Stimulated activated naive CD4-positive, alpha-beta T cell (primary cell): ENCODE measurements around the gene REC114.
"Not testable (repeated sequence)": the region's sequence is repeated elsewhere in the genome, so short reads cannot be mapped to it uniquely, and the experiment has no call there.

Source experiments
- DNase-seq, 6 experiments: peaks; one replicate each; lab custom pipeline; 2025; lab: John Stamatoyannopoulos, UW

REC114 gene

DNA sequence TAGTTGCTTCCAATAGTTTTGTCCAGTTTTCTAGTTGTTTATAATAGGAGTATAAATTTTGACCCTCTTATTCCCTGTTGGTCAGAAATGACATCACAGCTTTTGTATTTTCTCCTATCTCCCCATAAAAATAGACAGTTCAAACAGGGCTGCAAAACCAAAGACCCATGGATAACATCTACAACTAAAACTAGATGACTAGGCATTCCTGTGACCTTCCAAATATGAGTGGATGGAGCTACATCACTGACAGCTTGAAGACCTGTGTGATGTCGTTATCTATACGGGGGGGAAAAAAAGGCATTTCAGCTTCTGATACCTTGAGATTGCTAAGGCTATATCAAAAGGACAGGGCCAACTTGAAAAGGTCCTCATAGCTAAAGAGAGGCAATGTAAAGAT lies 84.6 kb downstream of the REC114 start:
- DNase-seq, result no peak

DNA sequence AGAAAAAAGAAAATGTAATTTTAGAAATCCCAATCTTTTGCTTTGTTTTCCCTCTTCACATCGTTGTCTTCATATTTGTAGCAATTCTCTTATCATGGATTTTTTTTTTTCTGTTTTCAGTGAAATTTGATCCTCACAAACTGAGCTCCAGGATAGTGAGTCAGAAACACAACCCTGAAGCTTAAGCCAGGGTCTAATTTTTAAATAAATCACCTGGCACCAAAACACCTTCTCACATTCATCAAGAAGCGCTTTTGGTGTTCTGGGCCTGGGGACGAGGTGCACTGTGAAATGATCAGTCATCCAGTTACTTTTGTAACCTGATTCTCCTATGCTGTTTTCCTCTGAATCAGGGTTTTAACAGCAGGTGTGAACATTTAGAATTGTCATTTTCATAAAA lies 87.7 kb downstream of the REC114 start:
- no peak for DNase-seq

DNA sequence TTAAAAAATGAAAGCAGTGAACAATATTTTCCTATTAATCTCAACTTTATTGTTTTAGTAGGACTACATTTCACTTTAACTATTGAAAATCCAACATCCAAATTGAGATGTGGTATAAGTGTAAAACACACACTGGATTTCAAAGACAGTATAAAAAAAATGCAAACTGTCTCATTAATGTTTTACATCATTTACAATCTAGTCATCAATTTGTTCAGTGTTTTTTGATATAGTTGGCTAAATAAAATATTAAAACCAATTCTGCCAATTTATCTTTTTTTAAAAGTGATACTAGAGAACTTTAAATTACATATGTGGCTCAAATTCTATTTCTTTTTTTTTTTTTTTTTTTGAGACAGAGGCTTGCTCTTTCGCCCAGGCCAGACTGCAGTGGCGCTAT lies 95.2 kb downstream of the REC114 start:
- no peak for DNase-seq

GRCh38 chr15:73538563-73539211 lies 95.7 kb downstream of the REC114 start:
- DNase-seq, result no peak

DNA sequence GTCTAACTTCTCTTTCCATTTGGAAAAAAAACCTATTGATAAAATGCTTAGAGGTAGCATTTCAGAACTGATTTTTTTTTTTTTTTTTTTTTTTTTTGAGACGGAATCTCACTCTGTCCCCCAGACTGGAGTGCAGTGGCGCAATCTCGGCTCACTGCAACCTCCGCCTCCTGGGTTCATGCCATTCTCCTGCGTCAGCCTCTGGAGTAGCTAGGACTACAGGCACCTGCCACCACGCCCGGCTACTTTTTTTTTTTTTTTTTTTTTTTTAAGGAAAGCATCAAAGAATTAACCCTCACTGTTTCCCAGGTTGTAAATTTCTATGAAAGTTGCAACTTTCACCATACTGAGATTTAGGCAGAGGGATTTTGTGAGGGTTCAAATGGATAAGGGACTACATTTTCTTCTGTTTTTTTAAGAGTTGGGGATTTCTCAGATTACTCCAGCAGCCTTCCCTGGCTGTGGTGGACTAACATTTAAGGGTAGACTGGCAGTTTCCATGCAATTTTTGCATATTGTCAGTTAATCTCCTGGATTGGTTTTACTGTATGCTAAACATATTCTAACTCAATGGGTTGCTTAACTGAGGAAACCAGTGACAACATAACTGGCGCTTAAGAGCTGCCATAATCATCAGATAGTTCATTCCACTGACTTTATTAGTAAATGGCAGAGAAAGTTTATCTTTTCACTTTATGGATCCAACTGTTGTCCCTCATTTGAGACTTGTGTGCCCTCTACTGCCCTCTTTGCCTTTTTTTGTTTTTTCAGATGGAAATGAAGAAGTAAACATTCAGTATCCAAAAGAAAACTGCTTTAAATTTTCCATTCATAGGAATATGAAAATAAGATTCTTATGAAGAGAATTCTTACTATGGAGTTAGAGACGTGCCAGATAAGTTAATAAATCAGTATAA lies 96.5 kb downstream of the REC114 start:
- no peak for DNase-seq

DNA sequence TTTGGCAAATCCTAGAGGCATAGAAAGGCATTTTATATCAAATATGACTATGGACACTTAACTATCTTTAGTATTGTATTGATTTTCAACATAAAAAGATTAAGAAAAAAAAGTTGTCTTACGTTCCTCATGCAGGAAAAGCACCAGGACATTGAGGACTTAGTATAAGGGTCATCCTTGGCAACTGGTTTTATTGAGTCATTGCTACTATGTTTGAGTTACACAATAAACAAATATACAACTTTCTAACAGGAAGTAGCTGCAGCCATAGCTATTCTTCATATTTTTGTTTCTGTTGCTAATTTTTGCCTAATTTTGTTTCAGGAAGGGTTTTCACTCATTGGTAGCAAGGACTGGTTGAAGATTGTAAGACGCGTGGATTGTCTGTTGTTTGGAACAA lies 97.2 kb downstream of the REC114 start:
- no peak for DNase-seq

DNA sequence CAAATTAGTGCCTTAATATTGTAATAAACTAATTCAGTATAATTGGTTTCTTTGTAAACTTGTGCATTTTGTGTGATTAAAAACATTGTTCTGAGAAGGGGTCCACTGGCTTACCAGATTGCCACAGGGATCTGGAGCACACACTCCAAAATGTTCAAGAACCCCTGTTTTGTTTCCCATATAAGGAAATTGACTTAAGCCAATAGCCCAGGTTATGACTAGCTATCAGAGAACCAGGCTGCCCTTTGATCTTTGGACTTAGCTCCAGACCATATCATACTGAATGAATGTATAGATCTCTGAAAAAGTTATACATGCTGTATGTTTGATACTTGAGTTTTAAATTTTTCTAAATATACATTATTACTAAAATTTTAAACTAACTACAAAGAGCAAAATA lies 98.5 kb downstream of the REC114 start:
- no peak for DNase-seq

DNA sequence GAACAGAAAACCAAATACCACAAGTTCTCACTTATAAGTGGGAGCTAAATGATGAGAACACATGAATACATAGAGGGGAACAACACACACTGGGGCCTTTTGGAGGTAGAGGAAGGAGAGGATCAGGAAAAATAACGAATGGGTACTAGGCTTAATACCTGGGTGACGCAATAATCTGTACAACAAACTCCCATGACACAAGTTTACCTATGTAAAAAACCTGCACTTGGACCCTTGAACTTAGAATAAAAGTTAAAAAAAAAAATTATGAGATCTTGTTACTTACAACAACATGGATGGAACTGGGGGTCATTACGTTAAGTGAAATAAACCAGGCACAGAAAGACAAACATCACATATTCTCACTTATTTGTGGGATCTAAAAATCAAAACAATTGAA lies 106.0 kb downstream of the REC114 start:
- DNase-seq, result not testable (repeated sequence)

DNA sequence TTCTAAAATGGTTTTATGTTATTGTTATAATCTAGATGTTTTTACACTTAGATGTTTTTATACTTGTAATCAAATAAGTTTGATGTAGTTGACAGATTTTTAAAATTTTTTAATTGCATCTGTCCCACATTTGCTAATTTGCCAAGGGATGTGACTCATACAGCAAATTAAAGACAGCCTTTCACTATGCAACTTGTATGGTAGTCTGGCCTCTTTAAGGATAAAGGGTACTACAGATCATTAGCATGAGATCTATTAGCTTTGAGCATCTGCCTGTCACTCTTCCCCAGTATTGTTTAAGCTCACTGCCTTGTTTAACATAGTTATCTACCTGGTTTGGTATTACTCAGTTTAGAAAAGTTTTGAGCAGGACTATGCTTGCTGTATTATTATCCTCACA lies 107.2 kb downstream of the REC114 start:
- DNase-seq, result no peak

GRCh38 chr15:73555080-73555479 lies 112.1 kb downstream of the REC114 start:
- DNase-seq, result no peak

GRCh38 chr15:73558529-73558928 lies 115.6 kb downstream of the REC114 start:
- DNase-seq, result no peak

DNA sequence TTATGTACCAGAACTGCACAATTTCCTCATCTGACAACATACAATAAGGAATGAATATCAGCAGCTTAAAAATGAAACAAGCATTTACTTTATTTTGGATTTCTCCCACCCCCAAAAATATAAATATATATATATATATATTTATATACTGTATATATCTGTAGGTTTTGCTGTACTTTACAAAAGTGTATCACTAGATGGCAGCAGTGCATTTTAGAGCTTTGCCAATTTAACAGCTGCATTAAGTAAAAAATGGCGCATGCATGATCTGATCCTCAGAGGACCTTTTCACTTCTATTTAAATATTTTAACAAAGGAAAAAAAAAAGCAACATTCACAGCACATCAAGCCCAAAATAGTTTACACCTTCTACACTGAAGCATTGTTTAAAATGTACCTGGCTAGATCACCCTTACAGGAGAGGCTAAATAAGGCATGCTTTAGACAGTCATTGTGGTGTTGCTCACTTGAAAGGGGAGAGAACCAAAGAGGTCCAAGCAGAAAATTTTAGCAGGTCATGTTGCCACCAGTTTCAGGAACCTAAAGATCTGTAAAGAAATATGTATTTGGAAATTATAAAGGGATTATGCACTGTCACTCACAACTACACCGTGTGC lies 117.6 kb downstream of the REC114 start:
- peak in 2 of 6 experiments; percentile 26 to 29 for DNase-seq

GRCh38 chr15:73564255-73564654 lies 121.3 kb downstream of the REC114 start:
- DNase-seq, result no peak

- no peak for DNase-seq
These were observed 124.1 kb downstream of the REC114 start for GRCh38 chr15:73567020-73567419.

- no peak for DNase-seq
These were observed 125.8 kb downstream of the REC114 start for GRCh38 chr15:73568564-73569280.

DNA sequence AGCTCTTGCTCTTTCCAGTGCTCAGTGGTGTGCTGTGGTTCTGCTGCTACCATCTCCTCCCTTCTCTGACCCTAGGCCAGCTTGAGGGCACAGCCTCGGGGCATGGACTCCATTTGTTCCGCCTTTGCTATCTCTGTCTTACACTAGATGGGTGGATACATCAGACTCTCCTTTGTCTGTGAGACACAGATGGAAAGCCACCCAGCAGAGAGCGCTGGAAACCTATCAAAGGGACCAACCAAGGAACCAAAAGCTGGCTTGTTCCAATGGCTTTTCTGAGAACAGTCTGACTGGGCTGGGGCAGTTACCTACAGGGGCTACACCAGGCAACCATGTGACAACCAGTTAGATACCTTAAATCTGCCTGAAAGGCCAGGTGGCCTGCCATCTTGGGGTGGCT lies 126.4 kb downstream of the REC114 start:
- no peak for DNase-seq

GRCh38 chr15:73570355-73571032 lies 127.5 kb downstream of the REC114 start:
- no peak for DNase-seq

- DNase-seq, result no peak
These were observed 128.4 kb downstream of the REC114 start for GRCh38 chr15:73571346-73571745.

DNA sequence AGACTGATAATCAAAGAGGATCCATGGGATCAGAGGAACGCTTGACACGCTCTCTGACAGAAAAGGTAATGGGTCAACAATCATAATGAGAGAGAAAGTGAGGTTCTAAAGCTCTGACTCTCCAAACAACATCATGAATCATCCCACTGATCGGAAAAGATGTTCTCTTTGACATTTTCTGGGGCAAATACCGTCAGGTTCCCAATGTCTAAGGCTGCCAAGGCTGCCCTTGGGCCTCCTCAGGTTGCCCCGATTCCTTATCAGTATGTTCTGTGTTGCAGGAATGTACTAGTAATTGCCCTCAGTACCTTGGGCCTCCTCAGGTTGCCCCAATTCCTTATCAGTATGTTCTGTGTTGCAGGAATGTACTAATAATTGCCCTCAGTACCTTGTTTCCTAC lies 129.3 kb downstream of the REC114 start:
- no peak for DNase-seq

GRCh38 chr15:73573037-73573436 lies 130.1 kb downstream of the REC114 start:
- DNase-seq, result no peak

DNA sequence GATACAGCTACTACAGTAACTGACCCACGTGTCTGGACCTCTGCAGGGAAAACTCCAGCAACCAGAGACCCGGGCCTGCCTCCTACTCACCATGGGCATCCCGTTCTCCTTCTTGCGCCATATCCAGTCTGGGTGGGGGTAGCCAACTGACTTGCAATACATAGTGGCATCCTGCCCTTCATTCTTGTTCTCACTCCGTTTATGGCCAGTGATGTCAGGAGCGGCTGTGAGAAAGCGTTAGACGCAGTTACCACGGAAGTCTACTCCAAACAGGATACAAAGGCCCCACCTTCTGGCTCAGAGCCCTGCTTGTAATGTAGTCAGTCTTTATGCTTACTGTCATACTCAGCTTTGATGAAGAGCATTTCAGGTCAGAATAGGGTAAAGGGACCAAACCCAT lies 130.6 kb downstream of the REC114 start:
- no peak for DNase-seq
